ENCODE data around the gene PCNX2. TPM values are rescaled to one million over a fixed set of nuclear protein-coding genes. Genes with fewer than 3 reads are reported as not detected.

The PCNX2 gene
- total and polyA plus RNA-seq, 2 of the 8 experiments (the other 6 are each of a cell fraction or from before 2014, with no cell fraction given) = 46.1 to 57.6 TPM

DNA sequence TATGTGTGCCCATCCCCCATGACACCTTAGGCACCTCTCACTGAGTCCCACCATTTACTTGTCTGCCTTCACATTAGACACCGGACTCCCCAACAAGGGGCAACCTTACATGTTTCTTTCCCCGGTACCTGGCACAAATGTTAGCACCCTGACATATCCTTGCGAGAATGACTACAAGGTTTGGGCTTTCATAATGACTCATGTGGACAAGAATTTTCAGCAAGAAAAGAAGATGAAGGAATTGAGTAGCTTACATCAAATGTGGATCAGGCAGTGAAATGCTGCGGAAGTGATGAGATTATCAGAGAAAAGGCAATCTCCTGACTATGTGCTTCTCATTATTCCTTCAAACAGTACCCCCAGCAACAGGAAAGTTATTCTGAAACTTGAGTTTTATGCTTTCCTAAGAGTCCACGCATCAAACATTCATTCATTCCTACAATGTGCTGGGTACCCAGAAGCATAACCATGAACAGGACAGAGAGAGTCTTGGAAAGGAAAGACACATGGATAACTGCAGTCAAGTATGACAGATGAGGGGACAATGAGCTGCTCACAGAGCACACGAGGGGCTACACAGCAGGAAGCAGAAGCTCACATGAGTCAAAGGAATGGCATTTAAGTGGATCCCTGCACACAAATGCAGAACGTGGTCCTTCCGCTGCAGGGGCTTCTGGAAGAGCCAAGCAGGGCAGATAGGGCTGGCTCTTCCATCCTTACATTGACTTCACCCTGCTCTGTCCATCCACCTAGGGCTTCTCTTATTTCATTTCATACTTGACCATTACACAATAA, 112.1 kb downstream of the PCNX2 start:
- no peaks in the 10 kb centered on the region for H3K79me1 ChIP-seq (ENCODE audit: low read depth, low read length)
- ChIA-PET CTCF (ENCODE audit: partially characterized antibody) (interaction anchor here (1.0 kb wide), 1 partner anchor 16 kb away, joined by 3 read pairs; no protein-coding TSS in a partner anchor), POLR2A (ENCODE audit: partially characterized antibody) (interaction anchor here (1.4 kb wide), 1 partner anchor 70 kb away, joined by 3 read pairs; no protein-coding TSS in a partner anchor)
- no peak overlapping the region for H3K4ac ChIP-seq (replicated peaks; ENCODE audit: insufficient read length, low read depth, low read length)
- no peak overlapping the region for H2AFZ ChIP-seq (ENCODE audit: low read length)
- no peak overlapping the region for H2BK15ac ChIP-seq (ENCODE audit: low read length)
- no peaks in the 10 kb centered on the region for H4K20me1 ChIP-seq (replicated peaks in 1 of 2; ENCODE audit: control insufficient read depth in 1 of 2, insufficient read depth in 2 of 2, low read length in 2 of 2)
- WGBS, 2 experiments (ENCODE audit: extremely low coverage in 1 of 2, insufficient coverage in 1 of 2, insufficient read length in 1 of 2, insufficient replicate concordance in 2 of 2, low coverage in 1 of 2, low lambda C conversion rate in 2 of 2, missing lambda C conversion rate in 1 of 2) = 85% methylated on average over 8 of the region's 8 CpGs; no CpG with 5 or more reads in 1 of the 2 experiments
- no peak overlapping the region for H3K4me2 ChIP-seq (ENCODE audit: insufficient read depth in 1 of 2, low read depth in 2 of 2, low read length in 2 of 2)
- no peak overlapping the region for H3K23ac ChIP-seq (ENCODE audit: insufficient read length)
- peaks cover 0 to 15% (median 8%) of the 10 kb centered on the region in 4 experiments; a peak in 4 of 8 replicates for H3K36me3 ChIP-seq (ENCODE audit: control insufficient read depth in 2 of 4, insufficient read depth in 4 of 4, low read length in 3 of 4)
- no peak overlapping the region for H4K5ac ChIP-seq (ENCODE audit: insufficient read length, low read depth, low read length)
- H3K9ac ChIP-seq (replicated peaks in 1 of 4; ENCODE audit: extremely low read depth in 1 of 4, low read depth in 3 of 4, low read length in 3 of 4) = no peak overlapping the region
- no peak overlapping the region for H2BK12ac ChIP-seq (ENCODE audit: low read depth, low read length)
- no peak overlapping the region for H3K4me3 ChIP-seq (ENCODE audit: extremely low read depth in 1 of 4, insufficient read depth in 2 of 4, low read depth in 3 of 4, low read length in 4 of 4)
- no peak for FAIRE-seq
- peaks cover 0 to 7% (median 3%) of the 10 kb centered on the region in 4 experiments; a peak in 4 of 7 replicates for H3K4me1 ChIP-seq (replicated peaks in 1 of 4; ENCODE audit: control insufficient read depth in 3 of 4, insufficient read depth in 4 of 4, low read length in 3 of 4)
- no peak overlapping the region for H3K27ac ChIP-seq (ENCODE audit: low read depth, low read length)
- H3K14ac ChIP-seq (ENCODE audit: insufficient read length) = no peak overlapping the region
- no peak overlapping the region for H2BK20ac ChIP-seq (ENCODE audit: low read length)
- H3K9me3 ChIP-seq (ENCODE audit: insufficient read depth in 2 of 2, low read depth in 1 of 2, low read length in 1 of 2) = no peaks in the 10 kb centered on the region
- no peak overlapping the region for H2AK5ac ChIP-seq (ENCODE audit: low read depth, low read length)
- no peak overlapping the region for H4K8ac ChIP-seq (ENCODE audit: extremely low read depth, insufficient read depth, low read length)
- 0 out of 2 replicates have a peak overlapping the region, but pooled peaks have one; percentile 22 for H2BK5ac ChIP-seq (ENCODE audit: low read depth, low read length)
- TF ChIP-seq JUND (IDR thresholded peaks at IDR 0.05; ENCODE audit: low read length) (peak; percentile 55; the same call in 1 of the 2 replicates), KDM5A (IDR thresholded peaks at IDR 0.05; ENCODE audit: low read length) (no peak), NRF1 (IDR thresholded peaks at IDR 0.05; ENCODE audit: low read depth, low read length) (no peak), YY1 (IDR thresholded peaks at IDR 0.05; ENCODE audit: low read depth, low read length) (no peak)
- TF ChIP-seq, protein P1, sequence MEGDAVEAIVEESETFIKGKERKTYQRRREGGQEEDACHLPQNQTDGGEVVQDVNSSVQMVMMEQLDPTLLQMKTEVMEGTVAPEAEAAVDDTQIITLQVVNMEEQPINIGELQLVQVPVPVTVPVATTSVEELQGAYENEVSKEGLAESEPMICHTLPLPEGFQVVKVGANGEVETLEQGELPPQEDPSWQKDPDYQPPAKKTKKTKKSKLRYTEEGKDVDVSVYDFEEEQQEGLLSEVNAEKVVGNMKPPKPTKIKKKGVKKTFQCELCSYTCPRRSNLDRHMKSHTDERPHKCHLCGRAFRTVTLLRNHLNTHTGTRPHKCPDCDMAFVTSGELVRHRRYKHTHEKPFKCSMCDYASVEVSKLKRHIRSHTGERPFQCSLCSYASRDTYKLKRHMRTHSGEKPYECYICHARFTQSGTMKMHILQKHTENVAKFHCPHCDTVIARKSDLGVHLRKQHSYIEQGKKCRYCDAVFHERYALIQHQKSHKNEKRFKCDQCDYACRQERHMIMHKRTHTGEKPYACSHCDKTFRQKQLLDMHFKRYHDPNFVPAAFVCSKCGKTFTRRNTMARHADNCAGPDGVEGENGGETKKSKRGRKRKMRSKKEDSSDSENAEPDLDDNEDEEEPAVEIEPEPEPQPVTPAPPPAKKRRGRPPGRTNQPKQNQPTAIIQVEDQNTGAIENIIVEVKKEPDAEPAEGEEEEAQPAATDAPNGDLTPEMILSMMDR (IDR thresholded peaks at IDR 0.05; ENCODE audit: control extremely low read depth in 1 of 3, insufficient read depth in 1 of 3, low read depth in 1 of 3, low read length in 3 of 3) = no peak
- TF ChIP-seq, protein P2, sequence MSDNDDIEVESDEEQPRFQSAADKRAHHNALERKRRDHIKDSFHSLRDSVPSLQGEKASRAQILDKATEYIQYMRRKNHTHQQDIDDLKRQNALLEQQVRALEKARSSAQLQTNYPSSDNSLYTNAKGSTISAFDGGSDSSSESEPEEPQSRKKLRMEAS (IDR thresholded peaks at IDR 0.05) = no peak
- H3K79me2 ChIP-seq (ENCODE audit: control insufficient read depth in 1 of 2, insufficient read depth in 2 of 2, low read length in 2 of 2) = no peaks in the 10 kb centered on the region; a peak in 1 of 4 replicates
- no peaks in the 10 kb centered on the region for H3K23me2 ChIP-seq (ENCODE audit: low read depth, low read length)
- H4K91ac ChIP-seq (replicated peaks; ENCODE audit: insufficient read length, low read length) = no peak overlapping the region
- H3K56ac ChIP-seq (replicated peaks; ENCODE audit: insufficient read length, low read depth, low read length) = no peak overlapping the region
- no peak for DNase-seq (ENCODE audit: low read depth in 1 of 2, low spot score in 2 of 2)
- H3K18ac ChIP-seq (ENCODE audit: extremely low read depth, low read length) = no peak overlapping the region
- no peak overlapping the region for H2BK120ac ChIP-seq (replicated peaks; ENCODE audit: low read depth, low read length)
- H3K27me3 ChIP-seq (replicated peaks in 1 of 4; ENCODE audit: control insufficient read depth in 3 of 4, extremely low read depth in 1 of 4, insufficient read depth in 3 of 4, low read length in 3 of 4) = no peaks in the 10 kb centered on the region
